ENCODE measurements around the gene CHCHD3. TPM values are rescaled to one million over a fixed set of nuclear protein-coding genes. Genes with fewer than 3 reads are reported as not detected.

The CHCHD3 gene
- total and polyA plus RNA-seq, 2 of the 4 experiments (the other 2 are of a cell fraction), result 56.9 to 141 TPM

- H3K36me3 ChIP-seq (ENCODE audit: control insufficient read depth, insufficient read depth, low read length), result no peaks in the 10 kb centered on the region
Measured at GRCh38 chr7:133112976-133113375, 31.1 kb upstream of the CHCHD3 start.

More at GRCh38 chr7:133112976-133113375, 31.1 kb upstream of the CHCHD3 start:
- dilution Hi-C loops (cut with HindIII; ENCODE audit: low sequenced_read_pairs, unreplicated experiment) (no loop called here), in situ Hi-C loops (cut with MboI; ENCODE audit: low sequenced_read_pairs) (no loop called here), intact Hi-C loops (cut with micrococcal nuclease) (no loop called here)
- H3K4ac ChIP-seq (ENCODE audit: low read depth, low read length), result no peak overlapping the region
- H3K4me3 ChIP-seq (ENCODE audit: insufficient read depth, low read depth, low read length), result no peak overlapping the region
- no peaks in the 10 kb centered on the region for H3K79me1 ChIP-seq (ENCODE audit: low read depth in 1 of 2, low read length in 2 of 2)
- no peak overlapping the region for H2AK5ac ChIP-seq (ENCODE audit: low read depth, low read length)
- no peaks in the 10 kb centered on the region for H3K9me1 ChIP-seq (ENCODE audit: insufficient read depth, low read length)
- H3K18ac ChIP-seq (ENCODE audit: low read depth, low read length), result no peak overlapping the region
- H2BK120ac ChIP-seq (ENCODE audit: low read depth, low read length), result no peak overlapping the region
- BruUV-seq (replicated peaks), result no TSS peak
- H3K14ac ChIP-seq (replicated peaks; ENCODE audit: low read depth, low read length), result no peak overlapping the region
- H2BK15ac ChIP-seq (ENCODE audit: low read depth, low read length), result no peak overlapping the region
- H3K9me3 ChIP-seq (ENCODE audit: control insufficient read depth, insufficient read depth, low read length), result no peaks in the 10 kb centered on the region
- no peak overlapping the region for H4K8ac ChIP-seq (ENCODE audit: low read depth in 2 of 2, low read length in 2 of 2)
- no peak overlapping the region for H4K5ac ChIP-seq (ENCODE audit: low read depth, low read length)
- H3K27me3 ChIP-seq (ENCODE audit: control insufficient read depth, insufficient read depth, low read length), result peaks cover 10% of the 10 kb centered on the region
- WGBS, 2 experiments (ENCODE audit: extremely low coverage in 2 of 2, insufficient read length in 1 of 2), result no CpG with 5 or more reads among the region's 2 CpGs
- TF ChIP-seq FOS (IDR thresholded peaks at IDR 0.05; ENCODE audit: low read depth, low read length), result no peak
- no peak for TF ChIP-seq RCOR1 (IDR thresholded peaks at IDR 0.05; ENCODE audit: insufficient replicate concordance, low read length)
- no peak for TF ChIP-seq SMC3 (IDR thresholded peaks at IDR 0.05; ENCODE audit: low read depth, low read length)
- TF ChIP-seq CHD1 (IDR thresholded peaks at IDR 0.05; ENCODE audit: low read depth, low read length), result no peak
- no peak for TF ChIP-seq CTCF (conservative IDR thresholded peaks at IDR 0.05; ENCODE audit: low read depth, low read length)
- no peak for TF ChIP-seq ELK1 (IDR thresholded peaks at IDR 0.05; ENCODE audit: borderline replicate concordance, low read depth, low read length)
- TF ChIP-seq MXI1 (IDR thresholded peaks at IDR 0.05; ENCODE audit: borderline replicate concordance, low read depth, low read length), result no peak
- no peak for TF ChIP-seq MAZ (IDR thresholded peaks at IDR 0.05; ENCODE audit: borderline replicate concordance, low read depth, low read length)
- no peak for TF ChIP-seq RAD21 (IDR thresholded peaks at IDR 0.05; ENCODE audit: low read length)
- no peak for TF ChIP-seq BHLHE40 (IDR thresholded peaks at IDR 0.05; ENCODE audit: low read depth, low read length)
- TF ChIP-seq NFE2L2 (IDR thresholded peaks at IDR 0.05; ENCODE audit: low read depth, low read length), result no peak
- no peak for TF ChIP-seq RFX5 (IDR thresholded peaks at IDR 0.05; ENCODE audit: low read depth, low read length)
- no peak for TF ChIP-seq POLR2A (IDR thresholded peaks at IDR 0.05; ENCODE audit: low read depth, low read length)
- no peak for TF ChIP-seq USF2 (IDR thresholded peaks at IDR 0.05; ENCODE audit: low read depth, low read length)
- no peak for TF ChIP-seq MAFK (IDR thresholded peaks at IDR 0.05; ENCODE audit: low read depth, low read length)
- no peaks in the 10 kb centered on the region for H4K20me1 ChIP-seq (ENCODE audit: insufficient read depth, low read length)
- no peak overlapping the region for H2BK20ac ChIP-seq (ENCODE audit: low read depth, low read length)
- no peak overlapping the region for H3K27ac ChIP-seq (ENCODE audit: insufficient read depth, low read length)
- ATAC-seq (ENCODE audit: low read depth), result no peak
- no peak overlapping the region for H3K9ac ChIP-seq (ENCODE audit: low read depth, low read length)
- no peak overlapping the region for H2BK5ac ChIP-seq (ENCODE audit: low read depth, low read length, poor library complexity, severe bottlenecking)
- H3K4me1 ChIP-seq (ENCODE audit: control insufficient read depth, insufficient read depth, low read length), result no peaks in the 10 kb centered on the region
- no peak for DNase-seq
- no peak overlapping the region for H3K4me2 ChIP-seq (ENCODE audit: low read depth, low read length)
- no peak overlapping the region for H3K56ac ChIP-seq (ENCODE audit: extremely low read depth, insufficient read depth, low read length)
- no peak overlapping the region for H2AFZ ChIP-seq (replicated peaks; ENCODE audit: low read length, poor library complexity)
- no peak overlapping the region for H4K91ac ChIP-seq (ENCODE audit: insufficient read depth, low read depth, low read length)
- ChIA-PET POLR2A (ENCODE audit: unreplicated experiment) (no interaction called here), CTCF (no interaction called here)
- no peak overlapping the region for H2AK9ac ChIP-seq (replicated peaks; ENCODE audit: low read depth, low read length, poor library complexity)
- no peak overlapping the region for H3K23ac ChIP-seq (ENCODE audit: low read depth, low read length)
